ENCODE measurements around the gene AIMP2.
"Not testable (repeated sequence)": the region's sequence is repeated elsewhere in the genome, so short reads cannot be mapped to it uniquely, and the experiment has no call there.

AIMP2 gene

DNA sequence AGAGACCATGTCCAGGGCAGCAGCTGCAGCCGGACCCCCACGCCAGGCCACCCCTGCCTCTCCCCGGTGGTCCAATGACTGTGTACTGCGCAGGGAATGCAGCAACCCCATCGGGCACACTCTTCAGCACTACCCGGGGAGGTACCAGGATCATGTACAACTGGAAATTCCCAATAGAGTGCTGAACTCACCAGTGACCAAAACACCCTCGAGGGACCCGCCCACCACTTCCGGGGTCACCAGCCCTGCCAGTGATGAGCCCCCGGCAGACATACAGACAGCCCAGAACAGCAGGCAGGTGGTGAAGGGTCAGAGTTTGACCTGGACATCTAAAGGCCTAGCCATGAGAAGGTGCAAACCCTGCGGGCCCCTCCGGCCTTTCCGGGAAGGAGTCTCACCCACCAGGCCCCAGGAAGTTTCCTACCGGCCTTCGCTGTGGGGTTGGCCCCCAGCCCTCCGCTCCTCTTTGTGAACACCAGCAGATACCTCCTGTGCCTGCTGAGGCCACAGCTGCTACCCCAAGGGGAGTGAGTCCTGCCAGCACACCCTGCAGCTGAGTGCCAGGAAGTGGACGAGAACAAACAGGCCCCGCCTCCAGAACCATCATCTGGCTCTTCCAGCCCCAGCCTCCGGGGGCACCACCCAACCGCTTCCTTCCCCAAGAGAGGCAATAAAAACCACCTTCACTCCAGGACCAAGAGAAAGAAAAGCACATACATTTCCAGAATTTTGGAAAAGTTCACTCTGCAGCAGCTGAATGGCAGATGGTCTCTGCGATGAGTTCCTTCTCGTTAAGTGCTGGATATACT lies 17.1 kb downstream of the AIMP2 start:
- no peak for DNase-seq (ENCODE audit: low read depth)

DNA sequence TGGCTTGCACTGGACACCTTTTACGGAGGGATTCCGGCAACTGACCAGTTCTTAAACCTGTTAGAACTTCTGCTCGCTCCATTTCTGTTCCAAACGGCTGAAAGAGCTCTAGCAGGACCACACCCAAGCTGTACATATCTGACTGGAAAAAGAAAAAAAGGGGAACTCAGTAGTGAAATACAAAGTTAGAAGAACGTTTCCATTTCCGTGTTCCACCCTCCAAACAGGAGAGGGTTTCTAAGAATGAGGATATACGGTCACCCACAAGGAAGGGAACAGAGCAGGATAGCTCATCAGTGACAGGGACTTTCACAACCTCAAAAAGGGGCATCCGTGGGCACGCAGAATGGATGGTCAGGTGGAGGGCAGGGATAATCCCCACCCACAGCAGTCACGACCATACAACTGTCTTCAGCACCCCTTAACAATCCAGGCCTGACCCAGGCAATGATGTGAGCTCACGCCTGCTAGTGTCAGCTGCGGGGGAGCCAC lies 17.8 kb downstream of the AIMP2 start:
- DNase-seq (ENCODE audit: low read depth), result no peak

DNA sequence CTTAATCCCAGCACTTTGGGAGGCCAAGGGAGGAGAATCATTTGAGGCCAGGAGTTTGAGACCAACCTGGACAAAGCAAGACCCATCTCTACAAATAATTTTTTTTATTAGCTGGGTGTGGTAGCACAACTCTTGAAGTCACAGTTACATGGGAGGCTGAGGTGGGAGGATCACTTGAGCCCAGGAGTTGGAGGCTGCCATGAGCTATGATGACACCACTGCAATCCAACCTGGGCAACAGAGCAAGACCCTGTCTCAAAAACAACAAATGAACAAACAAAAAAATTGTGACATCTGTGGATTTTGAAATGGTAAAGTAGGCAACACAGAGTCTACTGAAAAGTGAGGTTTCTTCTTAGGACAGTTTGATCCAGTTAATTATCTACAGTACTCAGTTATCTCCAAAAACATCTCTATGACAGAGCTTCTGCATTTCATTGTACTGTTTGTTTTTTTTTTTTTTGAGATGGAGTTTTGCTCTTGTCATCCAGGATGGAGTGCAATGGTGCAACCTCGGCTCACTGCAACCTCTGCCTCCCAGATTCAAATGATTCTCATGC lies 18.8 kb downstream of the AIMP2 start:
- DNase-seq (ENCODE audit: low read depth), result no peak

DNA sequence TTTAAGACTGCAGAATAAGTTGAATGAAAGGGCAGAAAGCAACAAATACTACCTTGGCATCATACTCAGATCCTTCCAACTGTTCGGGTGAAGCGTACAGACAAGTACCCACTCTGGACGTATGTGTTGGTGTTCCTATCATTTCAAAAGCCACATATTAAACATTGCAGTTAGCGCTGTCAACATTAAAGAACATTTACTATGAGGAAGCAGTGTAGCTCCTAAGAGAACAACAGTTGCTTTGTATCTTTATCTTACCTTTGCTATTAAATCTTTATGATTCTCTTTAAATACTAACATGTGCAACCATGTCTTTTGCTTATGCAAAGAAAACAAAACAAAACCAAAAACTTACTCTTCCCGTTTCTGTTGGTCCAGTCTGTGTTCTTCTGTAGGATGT lies 19.5 kb downstream of the AIMP2 start:
- no peak for DNase-seq (ENCODE audit: low read depth)

DNA sequence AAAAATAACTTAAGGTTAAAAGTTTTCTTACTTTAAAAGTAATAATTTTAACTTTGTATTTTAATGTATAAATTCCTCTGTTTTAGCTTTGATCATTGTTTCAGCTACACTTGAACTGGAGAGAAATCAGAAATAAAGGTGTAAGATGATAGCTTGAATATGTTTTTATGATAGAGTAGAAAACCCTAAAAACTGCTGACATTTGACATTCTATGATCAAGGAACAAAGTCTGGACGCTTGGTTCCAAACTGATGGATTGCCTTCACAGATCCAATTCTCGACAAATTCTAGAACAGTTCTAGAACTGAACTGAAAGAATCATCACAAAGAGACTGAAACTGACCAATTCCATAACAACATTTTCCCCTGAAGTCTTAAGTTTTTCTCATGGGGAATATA lies 21.9 kb downstream of the AIMP2 start, which contains the start of gene ANKRD61:
ANKRD61 (plus strand) TSS at position 389 of the 400 bp plus-strand sequence; CDS start at position 389, 0 bp downstream.
- no peak for DNase-seq (ENCODE audit: low read depth)

DNA sequence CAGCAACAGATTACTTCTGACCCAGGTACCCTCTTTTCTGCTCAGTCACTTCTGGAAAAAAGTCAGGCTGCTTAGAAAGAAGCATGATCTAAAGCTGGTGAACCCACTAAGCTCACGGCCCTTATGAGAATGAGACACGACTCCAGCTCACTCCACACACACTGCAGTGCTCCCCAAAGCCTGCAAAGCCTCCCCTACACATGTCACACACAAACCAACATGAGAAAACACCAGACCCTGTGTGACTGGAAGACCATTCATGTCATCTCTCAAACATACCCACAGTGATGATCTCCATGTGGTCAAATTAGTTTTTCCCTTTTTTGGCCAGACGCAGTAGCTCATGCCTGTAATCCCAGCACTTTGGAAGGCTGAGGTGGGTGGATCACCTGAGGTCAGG lies 22.5 kb downstream of the AIMP2 start:
- no peak for DNase-seq (ENCODE audit: low read depth)

DNA sequence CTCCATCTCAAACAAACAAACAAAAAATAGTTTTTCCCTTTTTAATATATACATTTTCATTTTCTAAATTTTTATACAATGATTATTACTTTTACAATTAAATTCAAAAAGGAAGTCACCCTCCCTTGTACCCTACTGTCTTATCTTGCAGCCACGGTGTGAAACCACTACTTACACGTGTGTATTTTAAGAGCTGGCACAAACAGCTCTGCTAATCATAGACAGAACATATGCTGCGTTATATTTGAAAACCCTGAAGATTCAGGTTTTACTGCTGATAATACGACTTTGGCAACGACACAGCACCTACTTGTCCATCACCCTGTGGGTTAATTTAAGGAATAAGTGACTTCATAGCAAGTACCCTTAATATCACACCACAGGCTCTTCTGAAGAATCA lies 23.1 kb downstream of the AIMP2 start:
- DNase-seq (ENCODE audit: low read depth), result no peak

DNA sequence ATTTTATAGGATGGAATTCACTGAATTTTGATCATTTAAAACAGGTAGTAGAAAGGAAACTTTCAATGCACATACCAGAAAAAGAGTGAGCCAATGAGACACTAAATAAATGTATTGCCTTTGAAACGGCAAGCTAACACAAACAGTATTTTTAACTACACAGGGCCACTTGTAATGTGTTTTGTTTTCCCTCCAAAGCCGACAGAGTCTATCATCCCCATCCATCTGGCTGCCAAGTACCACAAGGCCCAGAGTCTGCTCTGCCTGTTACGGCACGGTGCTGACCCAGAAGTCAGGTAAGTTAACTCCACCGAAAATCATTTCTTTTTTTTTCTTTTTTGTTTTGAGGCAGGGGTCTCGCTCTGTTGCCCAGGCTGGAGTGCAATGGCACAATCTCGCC lies 23.6 kb downstream of the AIMP2 start:
- DNase-seq (ENCODE audit: low read depth), result no peak

DNA sequence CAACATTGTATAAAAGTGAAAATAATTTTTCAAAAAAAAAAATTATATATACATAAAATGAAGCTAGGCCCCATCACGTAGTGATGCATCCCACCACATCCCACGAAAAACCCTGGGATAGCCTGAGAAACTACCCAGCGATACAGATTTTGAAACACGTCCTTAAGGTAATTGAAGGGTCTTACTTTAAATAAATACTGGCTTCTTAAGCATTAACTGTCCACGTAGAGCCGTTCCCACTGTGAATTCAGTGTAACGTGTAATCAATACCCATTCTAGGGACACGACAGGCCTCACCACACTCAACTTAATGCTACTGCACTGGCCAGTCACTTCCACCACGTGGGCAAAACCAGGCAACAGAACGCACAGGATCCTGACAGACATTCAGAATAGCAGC lies 26.1 kb downstream of the AIMP2 start:
- no peak for DNase-seq (ENCODE audit: low read depth)

DNA sequence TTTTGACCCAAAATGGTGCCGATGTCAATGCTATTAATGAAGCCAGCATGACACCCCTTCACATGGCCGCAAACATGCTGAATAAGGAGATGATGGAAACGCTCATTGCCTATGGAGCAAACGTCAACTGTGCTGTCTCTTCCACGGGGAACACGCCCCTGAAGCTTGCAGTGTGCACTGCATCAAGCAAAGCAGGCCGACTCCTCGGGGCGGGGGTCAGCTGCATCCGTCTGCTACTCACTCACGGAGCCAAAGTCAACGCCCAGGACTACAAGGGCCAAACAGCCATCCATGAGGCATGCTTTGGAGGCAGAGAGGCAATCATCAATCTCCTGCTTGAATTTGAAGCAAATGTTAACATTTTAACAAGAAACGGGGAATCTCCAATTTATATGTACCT lies 26.6 kb downstream of the AIMP2 start:
- DNase-seq (ENCODE audit: low read depth), result no peak

DNA sequence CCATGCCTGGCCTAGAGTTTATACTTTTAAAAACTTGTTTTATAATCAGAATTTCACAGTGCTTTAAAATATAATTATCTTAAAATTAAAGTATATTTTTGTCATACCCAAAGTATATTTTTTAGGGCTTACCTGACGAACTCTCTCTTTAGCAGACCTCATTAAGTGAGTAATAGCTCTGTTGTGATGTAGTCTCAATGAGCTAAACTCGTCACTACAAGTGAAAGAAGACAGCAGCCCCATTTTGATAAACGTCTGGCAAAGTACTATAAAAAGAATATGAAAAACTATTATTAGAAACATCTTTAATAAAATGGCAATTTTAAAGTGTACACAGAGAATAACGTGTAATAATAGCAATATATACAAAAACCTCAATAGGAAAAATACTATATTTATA lies 40.7 kb downstream of the AIMP2 start:
- no peak for DNase-seq (ENCODE audit: low read depth)

DNA sequence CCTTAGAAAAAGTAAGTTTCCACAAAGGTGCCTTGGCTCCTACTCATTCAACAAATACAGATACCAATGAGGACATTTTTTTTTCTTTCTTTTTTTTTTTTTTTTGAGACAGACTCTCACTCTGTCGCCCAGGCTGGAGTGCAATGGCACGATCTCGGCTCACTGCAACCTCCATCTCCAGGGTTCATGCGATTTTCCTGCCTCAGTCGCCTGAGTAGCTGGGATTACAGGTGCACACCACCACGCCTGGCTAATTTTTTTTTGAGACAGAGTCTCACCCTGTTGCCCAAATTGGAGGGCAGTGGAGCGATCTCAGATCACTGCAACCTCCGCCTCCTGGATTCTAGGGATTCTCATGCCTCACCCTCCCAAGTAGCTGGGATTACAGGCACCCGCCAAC lies 42.1 kb downstream of the AIMP2 start:
- DNase-seq (ENCODE audit: low read depth), result not testable (repeated sequence)

DNA sequence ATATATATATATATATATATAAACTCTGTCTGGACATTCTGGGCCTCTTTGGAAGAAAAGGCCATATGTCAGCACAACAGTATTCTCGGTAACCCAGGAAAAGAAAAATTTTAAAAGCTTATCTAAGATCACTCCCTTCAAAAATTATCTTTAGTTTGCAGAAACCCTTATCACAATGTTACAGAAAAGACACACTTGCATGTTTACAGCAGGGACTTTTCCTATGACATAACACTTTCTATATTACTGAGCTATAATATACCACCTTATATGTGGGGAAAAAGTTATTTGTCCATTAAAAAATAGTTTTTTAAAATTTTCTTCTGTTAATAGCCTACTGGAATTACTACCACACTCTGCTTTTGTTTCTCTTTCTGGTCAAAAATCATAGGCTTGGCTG lies 47.5 kb downstream of the AIMP2 start:
- DNase-seq (ENCODE audit: low read depth), result no peak

DNA sequence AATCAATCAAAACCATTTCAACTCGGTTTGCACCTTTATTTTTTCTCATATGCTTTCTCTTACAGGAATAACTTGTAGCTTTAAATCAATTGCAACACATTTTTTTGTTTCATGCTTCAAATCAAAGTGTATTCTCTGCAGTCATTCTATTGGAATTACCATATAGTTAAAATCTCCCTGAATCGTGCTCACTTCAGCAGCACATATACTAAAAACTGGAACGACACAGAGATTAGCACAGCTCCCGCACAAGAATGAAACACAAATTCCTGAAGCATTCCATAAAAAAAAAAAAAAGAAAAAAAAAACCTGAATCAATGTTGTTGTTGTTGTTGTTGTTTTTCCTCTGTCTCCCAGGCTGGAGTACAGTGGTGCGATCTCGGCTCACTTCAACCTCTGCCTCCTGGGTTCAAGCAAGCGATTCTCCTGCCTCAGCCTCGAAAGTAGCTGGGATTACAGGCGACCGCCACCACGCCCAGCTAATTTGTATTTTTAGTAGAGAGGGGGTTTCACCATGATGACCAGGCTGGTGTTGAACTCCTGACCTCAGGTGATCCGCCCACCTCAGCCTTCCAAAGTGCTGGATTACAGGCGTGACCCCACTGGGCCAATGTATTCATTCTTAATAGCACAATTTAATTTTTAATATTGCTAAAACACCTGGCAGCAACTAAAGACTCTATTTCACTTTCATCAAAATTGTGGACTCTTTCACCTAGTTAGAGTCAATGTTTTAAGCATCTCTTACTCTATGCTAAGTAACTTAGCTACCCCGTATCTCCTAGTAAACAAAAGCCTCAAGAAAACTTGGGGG lies 48.5 kb downstream of the AIMP2 start:
- no peak for DNase-seq (ENCODE audit: low read depth)

DNA sequence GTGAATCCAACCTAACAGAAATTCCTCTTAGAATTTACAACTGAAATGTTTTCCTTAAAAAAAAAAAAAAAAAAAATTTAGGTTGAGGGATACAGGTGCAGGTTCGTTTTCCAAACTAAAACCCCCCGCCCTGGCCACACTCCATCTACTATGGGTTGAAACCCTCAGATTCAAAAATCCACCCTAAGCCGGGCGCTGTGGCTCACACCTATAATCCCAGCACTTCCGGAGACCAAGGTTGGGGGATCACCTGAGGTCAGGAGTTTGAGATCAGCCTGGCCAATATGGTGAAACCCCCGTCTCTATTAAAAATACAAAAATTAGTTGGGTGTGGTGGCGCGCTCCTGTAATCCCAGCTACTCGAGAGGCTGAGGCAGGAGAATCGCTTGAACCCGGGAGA lies 50.9 kb downstream of the AIMP2 start:
- DNase-seq (ENCODE audit: low read depth), result not testable (repeated sequence)

DNA sequence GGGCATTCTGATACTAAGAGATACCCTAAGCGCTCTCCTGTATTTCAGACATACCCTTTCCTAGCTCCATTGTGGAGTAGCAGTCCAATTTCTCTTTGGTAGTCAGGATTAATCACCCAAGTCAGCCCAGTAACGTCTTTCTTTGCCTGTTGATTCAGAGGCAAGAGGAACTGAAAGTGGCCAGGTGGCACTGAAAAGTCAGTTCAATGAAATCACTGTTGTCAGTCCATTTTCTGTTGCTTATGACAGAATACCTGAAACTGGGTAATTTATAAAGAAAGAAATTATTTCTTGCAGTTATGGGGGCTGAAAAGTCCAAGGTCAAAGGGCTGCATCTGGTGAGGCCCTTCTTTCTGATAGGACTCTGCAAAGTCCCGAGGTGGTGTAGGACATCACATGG lies 62.3 kb downstream of the AIMP2 start:
- no peak for DNase-seq (ENCODE audit: low read depth)
